Urinary bladder (tissue), 4 donors: Measurements from ENCODE around the gene PPP2R2C. TPM values are rescaled to one million over a fixed set of nuclear protein-coding genes. Genes with fewer than 3 reads are reported as not detected.

Experiments
- DNase-seq: peaks from one replicate; pipeline ENCODE4 v3.0.0-alpha.2; 2015; ENCODE audit errors: extremely low spot score
- H3K27ac ChIP-seq: one replicate; pipeline ENCODE4 v1.5.1; 2013; ENCODE audit warnings: low read depth, mild to moderate bottlenecking, moderate library complexity
- H3K36me3 ChIP-seq: one replicate; pipeline ENCODE4 v1.6.1; 2013; ENCODE audit warnings: mild to moderate bottlenecking, moderate library complexity; ENCODE audit not compliant: insufficient read depth
- H3K4me1 ChIP-seq: one replicate; pipeline ENCODE4 v1.6.1; 2013; ENCODE audit warnings: mild to moderate bottlenecking, moderate library complexity; ENCODE audit not compliant: insufficient read depth
- H3K4me3 ChIP-seq: one replicate; pipeline ENCODE4 v1.5.1; 2013; ENCODE audit warnings: low read depth, low read length
- WGBS: extraction: QIAGEN DNeasy Blood & Tissue Kit; methylation state at CpG from one replicate; pipeline ENCODE4 v1.1.7; 2013; 5-methylcytosine and 5-hydroxymethylcytosine counted together
- polyA plus RNA-seq: library from polyadenylated mRNA; stranded (reverse); fragments of 200-250 nt; gene quantifications from one replicate; pipeline ENCODE4 v1.2.3, GENCODE V29; 2013
- total RNA-seq: library from RNA; depleted of rRNA; stranded (reverse); fragments of >200 nt; gene quantifications from one replicate; pipeline ENCODE4 v1.2.3, GENCODE V29; 2014
- donor health status: healthy with polysubstance abuse.
- donor health status: healthy.

PPP2R2C gene
- total and polyA plus RNA-seq, 2 donors: 0.94 to 3.0 TPM

- no peak for DNase-seq
- Histone ChIP-seq H3K36me3 (no peaks in the 10 kb centered on the region), H3K4me1 (peaks cover 1% of the 10 kb centered on the region), H3K27ac (no peak overlapping the region), H3K4me3 (no peak overlapping the region)
- 74% methylated on average over 3 of the region's 3 CpGs for WGBS
Measured at GRCh38 chr4:6469144-6469543, 3.3 kb downstream of the PPP2R2C start.

GRCh38 chr4:6468376-6468775 is 4.0 kb downstream of the PPP2R2C start:
- Histone ChIP-seq H3K4me1 (peaks cover 1% of the 10 kb centered on the region), H3K4me3 (no peak overlapping the region), H3K27ac (no peak overlapping the region), H3K36me3 (no peaks in the 10 kb centered on the region)
- 91% methylated on average over 1 of the region's 1 CpG for WGBS
- DNase-seq: no peak

- Histone ChIP-seq H3K27ac (no peak overlapping the region), H3K4me3 (no peak overlapping the region), H3K36me3 (no peaks in the 10 kb centered on the region), H3K4me1 (peaks cover 1% of the 10 kb centered on the region)
- DNase-seq: no peak
- WGBS: 75% methylated on average over 6 of the region's 6 CpGs
Measured at GRCh38 chr4:6467600-6467999, 4.8 kb downstream of the PPP2R2C start.

GRCh38 chr4:6466756-6467381 is 5.5 kb downstream of the PPP2R2C start:
- H3K27ac ChIP-seq: no peak overlapping the region
- no peaks in the 10 kb centered on the region for H3K36me3 ChIP-seq
- peaks cover 1% of the 10 kb centered on the region for H3K4me1 ChIP-seq
- WGBS: 74% methylated on average over 9 of the region's 9 CpGs
- H3K4me3 ChIP-seq: no peak overlapping the region
- no peak for DNase-seq

- no peak overlapping the region for H3K4me3 ChIP-seq
- no peak for DNase-seq
- H3K36me3 ChIP-seq: no peaks in the 10 kb centered on the region
- H3K4me1 ChIP-seq: no peaks in the 10 kb centered on the region
- WGBS: 82% methylated on average over 11 of the region's 11 CpGs
- H3K27ac ChIP-seq: no peak overlapping the region
Measured at GRCh38 chr4:6465955-6466354, 6.5 kb downstream of the PPP2R2C start.

- Histone ChIP-seq H3K4me3 (no peak overlapping the region), H3K36me3 (no peaks in the 10 kb centered on the region), H3K27ac (no peak overlapping the region), H3K4me1 (no peaks in the 10 kb centered on the region)
- no peak for DNase-seq
- WGBS: 75% methylated on average over 7 of the region's 7 CpGs
Measured at GRCh38 chr4:6464842-6465588, 7.4 kb downstream of the PPP2R2C start.

GRCh38 chr4:6463311-6464289 is 8.8 kb downstream of the PPP2R2C start:
- no peaks in the 10 kb centered on the region for H3K36me3 ChIP-seq
- H3K4me1 ChIP-seq: no peaks in the 10 kb centered on the region
- no peak overlapping the region for H3K27ac ChIP-seq
- no peak for DNase-seq
- 77% methylated on average over 11 of the region's 11 CpGs for WGBS
- no peak overlapping the region for H3K4me3 ChIP-seq

GRCh38 chr4:6461301-6462165 is 10.9 kb downstream of the PPP2R2C start:
- H3K27ac ChIP-seq: no peak overlapping the region
- no peak overlapping the region for H3K4me3 ChIP-seq
- no peaks in the 10 kb centered on the region for H3K4me1 ChIP-seq
- H3K36me3 ChIP-seq: no peaks in the 10 kb centered on the region
- 84% methylated on average over 9 of the region's 9 CpGs for WGBS
- DNase-seq: no peak

GRCh38 chr4:6460876-6461275 is 11.5 kb downstream of the PPP2R2C start:
- no peak for DNase-seq
- 72% methylated on average over 9 of the region's 9 CpGs for WGBS
- no peak overlapping the region for H3K27ac ChIP-seq
- no peak overlapping the region for H3K4me3 ChIP-seq
- no peaks in the 10 kb centered on the region for H3K4me1 ChIP-seq
- H3K36me3 ChIP-seq: no peaks in the 10 kb centered on the region

GRCh38 chr4:6458528-6458927 is 13.9 kb downstream of the PPP2R2C start:
- Histone ChIP-seq H3K36me3 (no peaks in the 10 kb centered on the region), H3K4me3 (no peak overlapping the region), H3K27ac (no peak overlapping the region), H3K4me1 (no peaks in the 10 kb centered on the region)
- WGBS: 89% methylated on average over 2 of the region's 2 CpGs
- DNase-seq: no peak

GRCh38 chr4:6456450-6456849 is 16.0 kb downstream of the PPP2R2C start:
- DNase-seq: no peak
- H3K36me3 ChIP-seq: no peaks in the 10 kb centered on the region
- no peaks in the 10 kb centered on the region for H3K4me1 ChIP-seq
- WGBS: 68% methylated on average over 11 of the region's 11 CpGs
- H3K4me3 ChIP-seq: no peak overlapping the region
- H3K27ac ChIP-seq: no peak overlapping the region

- WGBS: 71% methylated on average over 13 of the region's 13 CpGs
- H3K27ac ChIP-seq: no peak overlapping the region
- no peaks in the 10 kb centered on the region for H3K4me1 ChIP-seq
- no peaks in the 10 kb centered on the region for H3K36me3 ChIP-seq
- H3K4me3 ChIP-seq: no peak overlapping the region
- DNase-seq: no peak
Measured at GRCh38 chr4:6454112-6454910, 18.1 kb downstream of the PPP2R2C start.
